ENCODE results near the gene LGR4. TPM values are rescaled to one million over a fixed set of nuclear protein-coding genes. Genes with fewer than 3 reads are reported as not detected.
A peak's percentile ranks its signal among the peaks of the same experiment; 100 is the strongest.
"Not testable (repeated sequence)": the region's sequence is repeated elsewhere in the genome, so short reads cannot be mapped to it uniquely, and the experiment has no call there.

LGR4 gene

GRCh38 chr11:27321340-27321739 lies 151.2 kb downstream of the LGR4 start:
- not testable (repeated sequence) for H3K27ac ChIP-seq (ENCODE audit: low read length, poor library complexity, severe bottlenecking); H3K4me1 ChIP-seq (ENCODE audit: control insufficient read depth, insufficient read depth, low read depth, low read length); H3K14ac ChIP-seq (ENCODE audit: low read length in 2 of 2); H3K18ac ChIP-seq (ENCODE audit: low read depth in 1 of 2, low read length in 2 of 2); H2BK12ac ChIP-seq (ENCODE audit: low read length in 2 of 2); H2BK120ac ChIP-seq (ENCODE audit: low read depth, low read length); H2AFZ ChIP-seq (ENCODE audit: low read depth, low read length); H2BK15ac ChIP-seq (ENCODE audit: low read depth, poor library complexity, severe bottlenecking); H4K91ac ChIP-seq (ENCODE audit: low read length); H3K79me1 ChIP-seq (replicated peaks; ENCODE audit: low read length, poor library complexity, severe bottlenecking); H3K27me3 ChIP-seq (ENCODE audit: control insufficient read depth in 1 of 2, insufficient read depth in 1 of 2, low read length in 2 of 2); H3K4me3 ChIP-seq (ENCODE audit: insufficient read depth in 1 of 2, low read depth in 1 of 2, low read length in 2 of 2); DNase-seq; H3K4me2 ChIP-seq (ENCODE audit: low read length, poor library complexity, severe bottlenecking); H3K23ac ChIP-seq (ENCODE audit: low read length in 2 of 2); H4K8ac ChIP-seq (ENCODE audit: low read length); H2AK5ac ChIP-seq (ENCODE audit: low read length, severe bottlenecking); H2BK5ac ChIP-seq (ENCODE audit: low read depth, low read length, poor library complexity, severe bottlenecking); H3K9ac ChIP-seq (ENCODE audit: low read length); H3K9me3 ChIP-seq (ENCODE audit: control insufficient read depth, low read length); H3K36me3 ChIP-seq (ENCODE audit: control insufficient read depth in 1 of 2, insufficient read depth in 2 of 2, low read depth in 1 of 2, low read length in 2 of 2); H3K4ac ChIP-seq (ENCODE audit: low read depth in 1 of 2, low read length in 2 of 2)
- WGBS: 91% methylated on average over 10 of the region's 10 CpGs

GRCh38 chr11:27319072-27319471 lies 153.5 kb downstream of the LGR4 start:
- Histone ChIP-seq H2BK5ac (ENCODE audit: low read depth, low read length, poor library complexity, severe bottlenecking) (no peak overlapping the region), H3K27me3 (ENCODE audit: control insufficient read depth in 1 of 2, insufficient read depth in 1 of 2, low read length in 2 of 2) (no peaks in the 10 kb centered on the region), H2AK5ac (ENCODE audit: low read length, severe bottlenecking) (no peak overlapping the region), H3K4me2 (ENCODE audit: low read length, poor library complexity, severe bottlenecking) (peak overlapping the region; percentile 34), H3K4me3 (ENCODE audit: insufficient read depth in 1 of 2, low read depth in 1 of 2, low read length in 2 of 2) (no peak overlapping the region), H3K9ac (ENCODE audit: low read length) (peak overlapping the region; percentile 68), H2BK120ac (ENCODE audit: low read depth, low read length) (no peak overlapping the region), H3K9me3 (ENCODE audit: control insufficient read depth, low read length) (no peaks in the 10 kb centered on the region), H3K18ac (ENCODE audit: low read depth in 1 of 2, low read length in 2 of 2) (no peak overlapping the region), H3K14ac (ENCODE audit: low read length in 2 of 2) (no peak overlapping the region), H3K36me3 (ENCODE audit: control insufficient read depth in 1 of 2, insufficient read depth in 2 of 2, low read depth in 1 of 2, low read length in 2 of 2) (no peaks in the 10 kb centered on the region), H3K4ac (ENCODE audit: low read depth in 1 of 2, low read length in 2 of 2) (peak overlapping the region in 1 of 2 experiments; percentile 26), H2AFZ (ENCODE audit: low read depth, low read length) (no peak overlapping the region), H3K4me1 (ENCODE audit: control insufficient read depth, insufficient read depth, low read depth, low read length) (no peaks in the 10 kb centered on the region), H3K79me1 (replicated peaks; ENCODE audit: low read length, poor library complexity, severe bottlenecking) (no peaks in the 10 kb centered on the region), H4K8ac (ENCODE audit: low read length) (no peak overlapping the region), H2BK12ac (ENCODE audit: low read length in 2 of 2) (peak overlapping the region in 1 of 2 experiments; percentile 18), H4K91ac (ENCODE audit: low read length) (no peak overlapping the region), H3K23ac (ENCODE audit: low read length in 2 of 2) (no peak overlapping the region), H2BK15ac (ENCODE audit: low read depth, poor library complexity, severe bottlenecking) (no peak overlapping the region), H3K27ac (ENCODE audit: low read length, poor library complexity, severe bottlenecking) (no peak overlapping the region)
- WGBS: 20% methylated on average over 2 of the region's 2 CpGs
- DNase-seq: peak; percentile 48

- H3K9ac ChIP-seq (ENCODE audit: low read length): peak overlapping the region; percentile 68
- no peaks in the 10 kb centered on the region for H3K36me3 ChIP-seq (ENCODE audit: control insufficient read depth in 1 of 2, insufficient read depth in 2 of 2, low read depth in 1 of 2, low read length in 2 of 2)
- H2AK5ac ChIP-seq (ENCODE audit: low read length, severe bottlenecking): peak overlapping the region; percentile 70
- H3K4me3 ChIP-seq (ENCODE audit: insufficient read depth in 1 of 2, low read depth in 1 of 2, low read length in 2 of 2): no peak overlapping the region
- H3K23ac ChIP-seq (ENCODE audit: low read length in 2 of 2): no peak overlapping the region
- no peak overlapping the region for H3K27ac ChIP-seq (ENCODE audit: low read length, poor library complexity, severe bottlenecking)
- no peak overlapping the region for H2BK15ac ChIP-seq (ENCODE audit: low read depth, poor library complexity, severe bottlenecking)
- no peak overlapping the region for H3K18ac ChIP-seq (ENCODE audit: low read depth in 1 of 2, low read length in 2 of 2)
- H2BK5ac ChIP-seq (ENCODE audit: low read depth, low read length, poor library complexity, severe bottlenecking): no peak overlapping the region
- H3K27me3 ChIP-seq (ENCODE audit: control insufficient read depth in 1 of 2, insufficient read depth in 1 of 2, low read length in 2 of 2): no peaks in the 10 kb centered on the region
- H2AFZ ChIP-seq (ENCODE audit: low read depth, low read length): no peak overlapping the region
- H2BK12ac ChIP-seq (ENCODE audit: low read length in 2 of 2): no peak overlapping the region
- no peaks in the 10 kb centered on the region for H3K79me1 ChIP-seq (replicated peaks; ENCODE audit: low read length, poor library complexity, severe bottlenecking)
- peak; percentile 68 for DNase-seq
- no peak overlapping the region for H4K8ac ChIP-seq (ENCODE audit: low read length)
- no peak overlapping the region for H3K14ac ChIP-seq (ENCODE audit: low read length in 2 of 2)
- H3K4me2 ChIP-seq (ENCODE audit: low read length, poor library complexity, severe bottlenecking): no peak overlapping the region
- no peak overlapping the region for H4K91ac ChIP-seq (ENCODE audit: low read length)
- no peak overlapping the region for H2BK120ac ChIP-seq (ENCODE audit: low read depth, low read length)
- H3K4ac ChIP-seq (ENCODE audit: low read depth in 1 of 2, low read length in 2 of 2): no peak overlapping the region
- WGBS: 16% methylated on average over 2 of the region's 2 CpGs
- no peaks in the 10 kb centered on the region for H3K9me3 ChIP-seq (ENCODE audit: control insufficient read depth, low read length)
- no peaks in the 10 kb centered on the region for H3K4me1 ChIP-seq (ENCODE audit: control insufficient read depth, insufficient read depth, low read depth, low read length)
Measured at GRCh38 chr11:27317751-27318150, 154.8 kb downstream of the LGR4 start.

Small RNAs within 50 kb of the gene (small RNA-seq; reads per million reads assigned to genes)
- gene AC100771.1 (ENCODE audit: low read depth) (not detected), gene MIR8087 (ENCODE audit: low read depth) (not detected), gene RNA5SP339 (ENCODE audit: low read depth) (not detected)
